GM23338 (cell line): ENCODE results near the gene GJA10. TPM values are rescaled to one million over a fixed set of nuclear protein-coding genes. Genes with fewer than 3 reads are reported as not detected.

Experiments used
- ATAC-seq: fragments of 200-7000 bp; cut with Tn5 transposase; 3 replicates; pipeline ENCODE4 v1.9.1; 2020
- DNase-seq: peaks from one replicate; pipeline ENCODE4 v3.0.0-alpha.2; 2015; ENCODE audit warnings: low spot score
- H2AFZ ChIP-seq: fragments of 200-600 bp; sonication (generic); 2 replicates; pipeline ENCODE4 v1.8.0; 2016; ENCODE audit warnings: antibody characterized with exemption, mild to moderate bottlenecking, moderate library complexity
- H3F3A ChIP-seq: fragments of 200-600 bp; sonication (generic); replicated peaks from 2 replicates; pipeline ENCODE4 v1.8.0; 2017; ENCODE audit warnings: antibody characterized with exemption, mixed run types, low read depth
- H3K27ac ChIP-seq: fragments of 200-600 bp; sonication (generic); 2 replicates; pipeline ENCODE4 v1.6.1; 2016; ENCODE audit warnings: low read depth
- H3K27me3 ChIP-seq: fragments of 200-600 bp; sonication (generic); 2 replicates; pipeline ENCODE4 v1.8.0; 2016; ENCODE audit warnings: mild to moderate bottlenecking, mixed run types, moderate library complexity; ENCODE audit not compliant: insufficient read depth
- H3K36me3 ChIP-seq: fragments of 200-600 bp; sonication (generic); 2 replicates; pipeline ENCODE4 v1.8.0; 2016; ENCODE audit warnings: mild to moderate bottlenecking; ENCODE audit not compliant: insufficient read depth
- H3K4me1 ChIP-seq: fragments of 200-600 bp; sonication (generic); 2 replicates; pipeline ENCODE4 v1.8.0; 2016; ENCODE audit warnings: mild to moderate bottlenecking, moderate library complexity; ENCODE audit not compliant: insufficient read depth
- H3K4me2 ChIP-seq: fragments of 200-600 bp; sonication (generic); 2 replicates; pipeline ENCODE4 v1.7.1; 2017; ENCODE audit warnings: mixed run types
- H3K4me3 ChIP-seq: fragments of 200-600 bp; sonication (generic); 2 replicates; pipeline ENCODE4 v1.6.1; 2016; ENCODE audit warnings: mixed run types
- H3K79me2 ChIP-seq: fragments of 200-600 bp; sonication (generic); replicated peaks from 2 replicates; pipeline ENCODE4 v1.8.0; 2017; ENCODE audit warnings: mild to moderate bottlenecking; ENCODE audit not compliant: insufficient read depth
- H3K9me2 ChIP-seq: fragments of 200-600 bp; sonication (generic); 2 replicates; pipeline ENCODE4 v1.8.0; 2017; ENCODE audit not compliant: insufficient read depth
- H4K20me1 ChIP-seq: fragments of 200-600 bp; sonication (generic); replicated peaks from 2 replicates; pipeline ENCODE4 v1.8.0; 2017; ENCODE audit warnings: mild to moderate bottlenecking; ENCODE audit not compliant: insufficient read depth
- H3K27ac Mint-ChIP-seq: 2 replicates; pipeline ENCODE4 v1.8.0; 2020; ENCODE audit warnings: inconsistent platforms, mild to moderate bottlenecking, moderate library complexity, mixed read lengths
- H3K27me3 Mint-ChIP-seq: 3 replicates; pipeline ENCODE4 v1.8.0; 2022; ENCODE audit warnings: low read depth, mild to moderate bottlenecking, moderate library complexity, mixed read lengths, inconsistent platforms; ENCODE audit not compliant: insufficient read depth, poor library complexity
- H3K36me3 Mint-ChIP-seq: 3 replicates; pipeline ENCODE4 v1.8.0; 2021; ENCODE audit warnings: low read depth, mild to moderate bottlenecking, inconsistent platforms, moderate library complexity, mixed read lengths
- H3K4me1 Mint-ChIP-seq: 3 replicates; pipeline ENCODE4 v1.8.0; 2020; ENCODE audit warnings: mild to moderate bottlenecking, inconsistent platforms, mixed read lengths
- H3K4me3 Mint-ChIP-seq: 3 replicates; pipeline ENCODE4 v1.8.0; 2021; ENCODE audit warnings: moderate library complexity, mild to moderate bottlenecking, inconsistent platforms, mixed read lengths
- H3K9me3 Mint-ChIP-seq: 3 replicates; pipeline ENCODE4 v1.8.0; 2020; ENCODE audit warnings: moderate library complexity, mild to moderate bottlenecking, inconsistent platforms, mixed read lengths
- JUNB ChIP-seq: IDR thresholded peaks from one replicate; pipeline ENCODE4 v1.6.1; 2016; ENCODE audit warnings: antibody characterized with exemption; ENCODE audit not compliant: unreplicated experiment
- polyA plus RNA-seq: library from polyadenylated mRNA; unstranded; fragments of >200 nt; fragmentation: Nextera tagmentation; extraction: Ambion mirVana; gene quantifications from 2 replicates; pipeline ENCODE4 v1.2.1, GENCODE V29; 2016
- small RNA-seq: library from RNA; depleted of rRNA; stranded (forward); fragments of <200 nt; gene quantifications from one replicate; pipeline ENCODE3, GENCODE V24; 2014; ENCODE audit warnings: low replicate concordance
- total RNA-seq: library from RNA; depleted of rRNA; stranded (reverse); fragments of >200 nt; shearing (Covaris generic); gene quantifications from 2 replicates; pipeline ENCODE4 v1.2.3, GENCODE V29; 2014; rRNA removed
- TF ChIP-seq, protein P1 (sequence below), 2 experiments: fragments of 200-600 bp in 1 of 2; sonication (generic) in 1 of 2; conservative IDR thresholded peaks; 2 replicates each; pipeline versions ENCODE4 v1.5.1 to v1.6.1; 2016 to 2017; ENCODE audit warnings: antibody characterized with exemption in 2 of 2, low read depth in 2 of 2, mild to moderate bottlenecking in 2 of 2, moderate library complexity in 1 of 2
- TF ChIP-seq, protein P2 (sequence below): IDR thresholded peaks from 2 replicates; pipeline ENCODE4 v1.6.1; 2016; ENCODE audit warnings: antibody characterized with exemption
- TF ChIP-seq, protein P3 (sequence below): fragments of 250-450 bp; sonication (Bioruptor Pico); IDR thresholded peaks from 2 replicates; pipeline ENCODE4 v1.5.0; 2020; ENCODE audit warnings: mild to moderate bottlenecking, moderate library complexity

The GJA10 gene
- total and polyA plus RNA-seq, 2 experiments from 2014 or later, result not detected

DNA sequence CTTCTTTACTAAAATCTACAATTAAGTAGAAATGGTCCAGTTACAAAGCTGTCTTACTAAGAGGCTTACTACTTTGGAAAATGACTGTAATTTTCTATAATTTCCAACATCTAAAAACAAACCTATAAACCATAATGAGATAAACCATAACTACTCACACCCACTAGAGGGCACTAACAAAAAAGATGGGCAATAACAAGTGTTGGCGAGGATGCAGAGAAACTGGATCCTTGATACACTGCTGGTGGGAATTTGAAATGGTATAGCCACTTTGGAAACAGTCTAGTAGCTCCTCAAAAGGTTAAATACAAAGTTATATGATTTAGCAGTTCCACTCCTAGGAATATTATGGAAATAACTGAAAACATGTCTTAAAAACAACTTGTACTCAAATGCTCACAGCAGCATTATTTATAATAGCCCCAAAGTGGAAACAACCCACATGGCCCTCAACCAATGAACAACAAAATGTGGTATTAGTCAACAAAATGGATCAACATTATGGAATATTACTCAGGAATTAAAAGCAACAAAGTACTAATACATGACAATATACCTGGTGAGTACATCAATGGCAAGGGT, 50.6 kb downstream of the GJA10 start:
- Histone ChIP-seq H2AFZ (no peak overlapping the region), H3F3A (no peaks in the 10 kb centered on the region), H3K27me3 (no peaks in the 10 kb centered on the region), H3K27ac (no peak overlapping the region), H3K4me1 (no peaks in the 10 kb centered on the region), H3K4me3 (no peak overlapping the region), H3K4me2 (no peak overlapping the region), H3K79me2 (no peaks in the 10 kb centered on the region), H3K9me2 (no peaks in the 10 kb centered on the region), H3K36me3 (no peaks in the 10 kb centered on the region), H4K20me1 (no peaks in the 10 kb centered on the region)
- no peak overlapping the region for H3K27ac Mint-ChIP-seq
- TF ChIP-seq, protein P1, sequence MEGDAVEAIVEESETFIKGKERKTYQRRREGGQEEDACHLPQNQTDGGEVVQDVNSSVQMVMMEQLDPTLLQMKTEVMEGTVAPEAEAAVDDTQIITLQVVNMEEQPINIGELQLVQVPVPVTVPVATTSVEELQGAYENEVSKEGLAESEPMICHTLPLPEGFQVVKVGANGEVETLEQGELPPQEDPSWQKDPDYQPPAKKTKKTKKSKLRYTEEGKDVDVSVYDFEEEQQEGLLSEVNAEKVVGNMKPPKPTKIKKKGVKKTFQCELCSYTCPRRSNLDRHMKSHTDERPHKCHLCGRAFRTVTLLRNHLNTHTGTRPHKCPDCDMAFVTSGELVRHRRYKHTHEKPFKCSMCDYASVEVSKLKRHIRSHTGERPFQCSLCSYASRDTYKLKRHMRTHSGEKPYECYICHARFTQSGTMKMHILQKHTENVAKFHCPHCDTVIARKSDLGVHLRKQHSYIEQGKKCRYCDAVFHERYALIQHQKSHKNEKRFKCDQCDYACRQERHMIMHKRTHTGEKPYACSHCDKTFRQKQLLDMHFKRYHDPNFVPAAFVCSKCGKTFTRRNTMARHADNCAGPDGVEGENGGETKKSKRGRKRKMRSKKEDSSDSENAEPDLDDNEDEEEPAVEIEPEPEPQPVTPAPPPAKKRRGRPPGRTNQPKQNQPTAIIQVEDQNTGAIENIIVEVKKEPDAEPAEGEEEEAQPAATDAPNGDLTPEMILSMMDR (conservative IDR thresholded peaks at IDR 0.05; ENCODE audit: low read depth in 2 of 2), result peak; percentile 63 to 77
- TF ChIP-seq, protein P2, sequence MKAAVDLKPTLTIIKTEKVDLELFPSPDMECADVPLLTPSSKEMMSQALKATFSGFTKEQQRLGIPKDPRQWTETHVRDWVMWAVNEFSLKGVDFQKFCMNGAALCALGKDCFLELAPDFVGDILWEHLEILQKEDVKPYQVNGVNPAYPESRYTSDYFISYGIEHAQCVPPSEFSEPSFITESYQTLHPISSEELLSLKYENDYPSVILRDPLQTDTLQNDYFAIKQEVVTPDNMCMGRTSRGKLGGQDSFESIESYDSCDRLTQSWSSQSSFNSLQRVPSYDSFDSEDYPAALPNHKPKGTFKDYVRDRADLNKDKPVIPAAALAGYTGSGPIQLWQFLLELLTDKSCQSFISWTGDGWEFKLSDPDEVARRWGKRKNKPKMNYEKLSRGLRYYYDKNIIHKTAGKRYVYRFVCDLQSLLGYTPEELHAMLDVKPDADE, result no peak
- TF ChIP-seq, protein P3, sequence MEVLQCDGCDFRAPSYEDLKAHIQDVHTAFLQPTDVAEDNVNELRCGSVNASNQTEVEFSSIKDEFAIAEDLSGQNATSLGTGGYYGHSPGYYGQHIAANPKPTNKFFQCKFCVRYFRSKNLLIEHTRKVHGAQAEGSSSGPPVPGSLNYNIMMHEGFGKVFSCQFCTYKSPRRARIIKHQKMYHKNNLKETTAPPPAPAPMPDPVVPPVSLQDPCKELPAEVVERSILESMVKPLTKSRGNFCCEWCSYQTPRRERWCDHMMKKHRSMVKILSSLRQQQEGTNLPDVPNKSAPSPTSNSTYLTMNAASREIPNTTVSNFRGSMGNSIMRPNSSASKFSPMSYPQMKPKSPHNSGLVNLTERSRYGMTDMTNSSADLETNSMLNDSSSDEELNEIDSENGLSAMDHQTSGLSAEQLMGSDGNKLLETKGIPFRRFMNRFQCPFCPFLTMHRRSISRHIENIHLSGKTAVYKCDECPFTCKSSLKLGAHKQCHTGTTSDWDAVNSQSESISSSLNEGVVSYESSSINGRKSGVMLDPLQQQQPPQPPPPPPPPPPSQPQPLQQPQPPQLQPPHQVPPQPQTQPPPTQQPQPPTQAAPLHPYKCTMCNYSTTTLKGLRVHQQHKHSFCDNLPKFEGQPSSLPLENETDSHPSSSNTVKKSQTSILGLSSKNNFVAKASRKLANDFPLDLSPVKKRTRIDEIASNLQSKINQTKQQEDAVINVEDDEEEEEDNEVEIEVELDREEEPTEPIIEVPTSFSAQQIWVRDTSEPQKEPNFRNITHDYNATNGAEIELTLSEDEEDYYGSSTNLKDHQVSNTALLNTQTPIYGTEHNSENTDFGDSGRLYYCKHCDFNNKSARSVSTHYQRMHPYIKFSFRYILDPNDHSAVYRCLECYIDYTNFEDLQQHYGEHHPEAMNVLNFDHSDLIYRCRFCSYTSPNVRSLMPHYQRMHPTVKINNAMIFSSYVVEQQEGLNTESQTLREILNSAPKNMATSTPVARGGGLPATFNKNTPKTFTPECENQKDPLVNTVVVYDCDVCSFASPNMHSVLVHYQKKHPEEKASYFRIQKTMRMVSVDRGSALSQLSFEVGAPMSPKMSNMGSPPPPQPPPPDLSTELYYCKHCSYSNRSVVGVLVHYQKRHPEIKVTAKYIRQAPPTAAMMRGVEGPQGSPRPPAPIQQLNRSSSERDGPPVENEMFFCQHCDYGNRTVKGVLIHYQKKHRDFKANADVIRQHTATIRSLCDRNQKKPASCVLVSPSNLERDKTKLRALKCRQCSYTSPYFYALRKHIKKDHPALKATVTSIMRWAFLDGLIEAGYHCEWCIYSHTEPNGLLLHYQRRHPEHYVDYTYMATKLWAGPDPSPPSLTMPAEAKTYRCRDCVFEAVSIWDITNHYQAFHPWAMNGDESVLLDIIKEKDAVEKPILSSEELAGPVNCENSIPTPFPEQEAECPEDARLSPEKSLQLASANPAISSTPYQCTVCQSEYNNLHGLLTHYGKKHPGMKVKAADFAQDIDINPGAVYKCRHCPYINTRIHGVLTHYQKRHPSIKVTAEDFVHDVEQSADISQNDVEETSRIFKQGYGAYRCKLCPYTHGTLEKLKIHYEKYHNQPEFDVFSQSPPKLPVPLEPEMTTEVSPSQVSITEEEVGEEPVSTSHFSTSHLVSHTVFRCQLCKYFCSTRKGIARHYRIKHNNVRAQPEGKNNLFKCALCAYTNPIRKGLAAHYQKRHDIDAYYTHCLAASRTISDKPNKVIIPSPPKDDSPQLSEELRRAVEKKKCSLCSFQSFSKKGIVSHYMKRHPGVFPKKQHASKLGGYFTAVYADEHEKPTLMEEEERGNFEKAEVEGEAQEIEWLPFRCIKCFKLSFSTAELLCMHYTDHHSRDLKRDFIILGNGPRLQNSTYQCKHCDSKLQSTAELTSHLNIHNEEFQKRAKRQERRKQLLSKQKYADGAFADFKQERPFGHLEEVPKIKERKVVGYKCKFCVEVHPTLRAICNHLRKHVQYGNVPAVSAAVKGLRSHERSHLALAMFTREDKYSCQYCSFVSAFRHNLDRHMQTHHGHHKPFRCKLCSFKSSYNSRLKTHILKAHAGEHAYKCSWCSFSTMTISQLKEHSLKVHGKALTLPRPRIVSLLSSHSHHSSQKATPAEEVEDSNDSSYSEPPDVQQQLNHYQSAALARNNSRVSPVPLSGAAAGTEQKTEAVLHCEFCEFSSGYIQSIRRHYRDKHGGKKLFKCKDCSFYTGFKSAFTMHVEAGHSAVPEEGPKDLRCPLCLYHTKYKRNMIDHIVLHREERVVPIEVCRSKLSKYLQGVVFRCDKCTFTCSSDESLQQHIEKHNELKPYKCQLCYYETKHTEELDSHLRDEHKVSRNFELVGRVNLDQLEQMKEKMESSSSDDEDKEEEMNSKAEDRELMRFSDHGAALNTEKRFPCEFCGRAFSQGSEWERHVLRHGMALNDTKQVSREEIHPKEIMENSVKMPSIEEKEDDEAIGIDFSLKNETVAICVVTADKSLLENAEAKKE, result no peak
- TF ChIP-seq JUNB, result no peak
- peaks cover 3% of the 10 kb centered on the region for H3K27me3 Mint-ChIP-seq
- H3K36me3 Mint-ChIP-seq, result no peaks in the 10 kb centered on the region
- ATAC-seq, result no peak
- peaks cover 7% of the 10 kb centered on the region; the same call in 2 of the 3 replicates for H3K4me1 Mint-ChIP-seq
- no peak overlapping the region for H3K4me3 Mint-ChIP-seq
- peak; percentile 55 for DNase-seq
- no peaks in the 10 kb centered on the region; the same call in 2 of the 3 replicates for H3K9me3 Mint-ChIP-seq

Small RNA genes lying within 50 kb of the gene (small RNA-seq; reads per million reads assigned to genes)
- not detected for gene RF00019

Other genes starting within 250 kb of the GJA10 start
- gene MDN1, start 74.7 kb upstream of the GJA10 start, total RNA-seq, result 199 and 217 TPM in 2 replicates
- gene MDN1, start 74.7 kb upstream of the GJA10 start, polyA plus RNA-seq, result 165 and 187 TPM in 2 replicates
- gene CASP8AP2, start 64.6 kb upstream of the GJA10 start, total RNA-seq, result 22.8 and 31.3 TPM in 2 replicates
- gene CASP8AP2, start 64.6 kb upstream of the GJA10 start, polyA plus RNA-seq, result 51.7 and 75.5 TPM in 2 replicates